Naive thymus-derived CD4-positive, alpha-beta T cell (primary cell): ENCODE measurements around the gene TCP11L2. TPM values are rescaled to one million over a fixed set of nuclear protein-coding genes. Genes with fewer than 3 reads are reported as not detected.

Source experiments
- ATAC-seq: fragments of 150-1000 bp; cut with Tn5 transposase; 2 replicates; pipeline ENCODE4 v1.10.0; 2021; ENCODE audit warnings: mild to moderate bottlenecking, moderate library complexity
- CTCF ChIA-PET: fragments of 350-600 bp; sonication (Branson Sonifier 250); formaldehyde crosslinking; loops from one replicate; lab custom pipeline; 2021; ENCODE audit warnings: antibody characterized with exemption; lab: Charles Lee
- POLR2A ChIA-PET: fragments of 350-600 bp; sonication (Branson Sonifier 250); formaldehyde crosslinking; loops from one replicate; lab custom pipeline; 2021; ENCODE audit warnings: antibody characterized with exemption, inconsistent platforms; lab: Charles Lee
- DNase-seq, 9 donors: peaks; one replicate each; pipeline versions ENCODE4 v3.0.0 to v3.0.0-alpha.2; 2020 to 2022; ENCODE audit warnings: mixed read lengths in 1 of 9
- H3K27ac ChIP-seq: one replicate; pipeline ENCODE4 v1.7.0; 2013; ENCODE audit warnings: mild to moderate bottlenecking, low read depth, low read length, moderate library complexity
- H3K27me3 ChIP-seq, 2 donors: one replicate each; pipeline ENCODE4 v1.7.0; 2013; ENCODE audit warnings: low read length in 2 of 2, mild to moderate bottlenecking in 2 of 2, moderate library complexity in 2 of 2; ENCODE audit not compliant: control insufficient read depth in 2 of 2, insufficient read depth in 2 of 2
- H3K36me3 ChIP-seq, 3 experiments: 1 replicate in 2 of 3; 2 replicates in 1 of 3; pipeline ENCODE4 v1.7.0; 2013; ENCODE audit warnings: low read length in 3 of 3, mild to moderate bottlenecking in 3 of 3, moderate library complexity in 1 of 3; ENCODE audit not compliant: insufficient read depth in 3 of 3, control insufficient read depth in 2 of 3
- H3K4me1 ChIP-seq, 2 donors: one replicate each; pipeline ENCODE4 v1.7.0; 2013; ENCODE audit warnings: low read length in 2 of 2, mild to moderate bottlenecking in 2 of 2, moderate library complexity in 1 of 2; ENCODE audit not compliant: control insufficient read depth in 2 of 2, insufficient read depth in 2 of 2
- H3K4me3 ChIP-seq: 2 replicates; pipeline ENCODE4 v1.7.0; 2013; ENCODE audit warnings: mild to moderate bottlenecking, low read length
- H3K9me3 ChIP-seq, 3 experiments: 1 replicate in 2 of 3; 2 replicates in 1 of 3; pipeline ENCODE4 v1.7.0; 2013; ENCODE audit warnings: low read length in 3 of 3; ENCODE audit not compliant: control insufficient read depth in 2 of 3
- H3K27ac Mint-ChIP-seq, 9 donors: one replicate each; pipeline ENCODE4 v1.8.0; 2020 to 2022; ENCODE audit warnings: mixed read lengths in 9 of 9, mild to moderate bottlenecking in 8 of 9, moderate library complexity in 5 of 9, inconsistent platforms in 2 of 9
- H3K27me3 Mint-ChIP-seq, 5 donors: one replicate each; pipeline ENCODE4 v1.8.0; 2021 to 2022; ENCODE audit warnings: mixed read lengths in 5 of 5, mild to moderate bottlenecking in 1 of 5
- H3K36me3 Mint-ChIP-seq, 5 donors: one replicate each; pipeline ENCODE4 v1.8.0; 2020 to 2022; ENCODE audit warnings: mixed read lengths in 5 of 5, mild to moderate bottlenecking in 3 of 5, inconsistent platforms in 1 of 5
- H3K4me1 Mint-ChIP-seq, 7 donors: one replicate each; pipeline ENCODE4 v1.8.0; 2020 to 2022; ENCODE audit warnings: mixed read lengths in 7 of 7, mild to moderate bottlenecking in 3 of 7, inconsistent platforms in 1 of 7
- H3K4me3 Mint-ChIP-seq, 10 donors: one replicate each; pipeline ENCODE4 v1.8.0; 2020 to 2022; ENCODE audit warnings: mild to moderate bottlenecking in 10 of 10, mixed read lengths in 10 of 10, moderate library complexity in 6 of 10, inconsistent platforms in 2 of 10
- H3K9me3 Mint-ChIP-seq, 11 donors: one replicate each; pipeline ENCODE4 v1.8.0; 2020 to 2022; ENCODE audit warnings: mixed read lengths in 11 of 11, mild to moderate bottlenecking in 4 of 11, inconsistent platforms in 1 of 11, moderate library complexity in 1 of 11
- intact Hi-C, 2 donors: fragments of 100-400 bp; cut with micrococcal nuclease; formaldehyde crosslinking; loops; one replicate each; pipeline ENCODE4 v1.15.1; 2023
- polyA plus RNA-seq, 2 donors: library from polyadenylated mRNA; unstranded; fragments of 300-500 nt; fragmentation: Illumina TruSeq; gene quantifications; one replicate each; pipeline ENCODE4 v1.2.3, GENCODE V29; 2021
- total RNA-seq, 6 experiments: library from RNA in 5 of 6; stranded (reverse) in 5 of 6; gene quantifications; 1 replicate in 5 of 6; 2 replicates in 1 of 6; pipeline ENCODE4 v1.2.3 and lab custom pipeline; 2021 to 2026

Gene TCP11L2
- total and polyA plus RNA-seq, 7 experiments from 2014 or later = 26.9 to 258 (median 133) TPM

DNA sequence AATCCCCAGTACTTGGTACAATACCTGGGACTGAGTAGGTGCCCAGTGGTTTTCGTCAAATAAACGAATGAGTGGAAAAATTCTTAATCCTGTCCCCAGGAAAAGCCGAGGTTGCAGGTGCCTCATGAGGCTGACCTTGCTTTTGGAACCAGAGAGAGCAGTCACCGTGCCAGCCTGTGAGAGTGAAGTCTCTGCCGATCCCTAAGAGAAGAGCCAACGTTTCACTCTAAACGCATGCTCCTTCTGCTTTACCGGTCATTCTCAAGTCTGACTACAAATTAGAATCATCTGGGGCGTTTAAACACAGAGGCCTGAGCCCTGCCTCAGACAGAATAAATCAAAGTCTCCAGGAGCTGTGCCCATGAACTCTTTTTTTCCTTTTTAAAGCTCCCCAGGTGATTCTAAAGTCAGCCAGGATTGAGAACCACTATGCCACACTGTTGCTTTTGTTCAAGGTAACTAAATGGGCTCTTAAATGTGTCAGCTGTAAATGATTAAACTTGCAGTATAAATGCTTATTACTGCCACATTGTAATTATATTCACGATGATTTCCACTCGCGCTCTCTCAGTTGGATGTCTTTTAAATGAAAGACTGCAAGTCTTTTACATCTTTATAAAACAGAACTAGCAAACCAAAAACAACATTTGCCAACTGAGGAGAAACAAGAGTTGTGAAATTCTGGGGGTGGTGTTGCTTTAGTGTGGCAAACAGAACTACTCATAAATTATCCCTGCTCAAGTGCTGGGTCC is 26.9 kb downstream of the TCP11L2 start:
- Mint-ChIP-seq H3K27me3 (no peaks in the 10 kb centered on the region), H3K9me3 (no peaks in the 10 kb centered on the region), H3K27ac (peak overlapping the region in 1 of 9 donors; percentile 22), H3K4me3 (no peak overlapping the region), H3K36me3 (peaks cover 18 to 83% (median 43%) of the 10 kb centered on the region in 5 donors), H3K4me1 (peaks cover 0 to 35% (median 18%) of the 10 kb centered on the region in 7 donors)
- H3K27ac ChIP-seq = no peak overlapping the region
- ATAC-seq = no peak
- CTCF ChIA-PET = no interaction called here
- H3K27me3 ChIP-seq = no peaks in the 10 kb centered on the region
- DNase-seq = no peak
- no peak overlapping the region for H3K4me3 ChIP-seq
- H3K9me3 ChIP-seq = no peaks in the 10 kb centered on the region
- intact Hi-C loops = no loop called here
- H3K4me1 ChIP-seq = no peaks in the 10 kb centered on the region
- POLR2A ChIA-PET = no interaction called here
- peaks cover 15 to 90% (median 18%) of the 10 kb centered on the region in 3 experiments for H3K36me3 ChIP-seq

DNA sequence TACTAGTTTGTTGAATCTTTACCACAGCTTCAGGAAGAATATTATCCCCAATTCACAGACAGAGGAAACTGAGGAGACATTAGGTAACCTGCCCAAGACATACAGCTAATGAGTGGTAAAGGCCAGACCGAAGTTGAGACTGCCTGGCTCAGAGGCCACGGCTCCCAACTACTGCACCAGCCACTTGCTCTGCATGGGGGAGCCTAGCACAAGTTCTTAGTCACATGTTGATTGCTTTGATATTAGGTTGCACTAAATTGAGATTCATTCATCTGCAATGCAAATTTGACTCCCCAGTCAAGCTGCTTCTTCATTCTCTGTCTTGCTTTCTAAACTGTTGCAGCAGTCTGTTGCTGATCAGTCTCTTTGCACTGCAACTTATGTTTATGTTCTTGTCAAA is 29.1 kb downstream of the TCP11L2 start:
- Mint-ChIP-seq H3K27ac (peak overlapping the region in 4 of 9 donors; percentile 9 to 55 (median 32)), H3K4me3 (no peak overlapping the region), H3K4me1 (peaks cover 0 to 35% (median 17%) of the 10 kb centered on the region in 7 donors), H3K36me3 (peaks cover 17 to 76% (median 39%) of the 10 kb centered on the region in 5 donors), H3K9me3 (no peaks in the 10 kb centered on the region), H3K27me3 (no peaks in the 10 kb centered on the region)
- DNase-seq (no peak), ATAC-seq (no peak)
- Histone ChIP-seq H3K36me3 (peaks cover 10 to 79% (median 12%) of the 10 kb centered on the region in 3 experiments), H3K27me3 (no peaks in the 10 kb centered on the region), H3K27ac (no peak overlapping the region), H3K9me3 (no peaks in the 10 kb centered on the region), H3K4me3 (no peak overlapping the region), H3K4me1 (no peaks in the 10 kb centered on the region)
- ChIA-PET CTCF (no interaction called here), POLR2A (interaction anchor here (1.3 kb wide), 1 partner anchor 17 kb away, joined by 3 read pairs; no protein-coding TSS in a partner anchor)
- intact Hi-C loops = no loop called here

DNA sequence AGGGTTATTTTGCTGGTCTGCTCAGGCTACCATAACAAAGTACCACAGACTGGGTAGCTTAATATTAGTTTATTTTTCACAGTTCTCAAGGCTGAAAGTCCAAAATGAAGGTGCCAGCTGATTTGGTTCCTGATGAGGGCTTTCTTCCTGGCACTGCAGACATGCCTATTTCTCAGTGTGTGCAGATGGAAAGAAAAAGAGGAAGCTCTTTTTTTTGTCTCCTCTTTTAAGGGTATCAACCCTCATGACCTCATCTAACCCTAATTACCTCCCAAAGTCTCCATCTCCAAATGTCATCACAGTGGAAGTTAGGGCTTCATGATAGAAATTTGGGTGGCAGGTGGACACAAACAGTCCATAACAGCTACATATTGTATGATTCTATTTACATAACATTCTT is 30.0 kb downstream of the TCP11L2 start:
- DNase-seq (no peak), ATAC-seq (no peak)
- Histone ChIP-seq H3K36me3 (peaks cover 10 to 77% (median 12%) of the 10 kb centered on the region in 3 experiments), H3K9me3 (no peaks in the 10 kb centered on the region), H3K27ac (no peak overlapping the region), H3K4me1 (no peaks in the 10 kb centered on the region), H3K4me3 (no peak overlapping the region), H3K27me3 (no peaks in the 10 kb centered on the region)
- H3K9me3 Mint-ChIP-seq = no peaks in the 10 kb centered on the region
- H3K4me1 Mint-ChIP-seq = peaks cover 0 to 30% (median 17%) of the 10 kb centered on the region in 7 donors
- no peak overlapping the region for H3K4me3 Mint-ChIP-seq
- POLR2A ChIA-PET = interaction anchor here (1.0 to 1.3 kb wide), 2 partner anchors 18 to 31 kb away, joined by 3 to 4 read pairs; no protein-coding TSS in a partner anchor
- H3K27me3 Mint-ChIP-seq = no peaks in the 10 kb centered on the region
- intact Hi-C loops = no loop called here
- H3K36me3 Mint-ChIP-seq = peaks cover 20 to 74% (median 45%) of the 10 kb centered on the region in 5 donors
- H3K27ac Mint-ChIP-seq = peak overlapping the region in 2 of 9 donors; percentile 2 to 24
- CTCF ChIA-PET = interaction anchor here (0.7 kb wide), 1 partner anchor 104 kb away, joined by 3 read pairs; no protein-coding TSS in a partner anchor

DNA sequence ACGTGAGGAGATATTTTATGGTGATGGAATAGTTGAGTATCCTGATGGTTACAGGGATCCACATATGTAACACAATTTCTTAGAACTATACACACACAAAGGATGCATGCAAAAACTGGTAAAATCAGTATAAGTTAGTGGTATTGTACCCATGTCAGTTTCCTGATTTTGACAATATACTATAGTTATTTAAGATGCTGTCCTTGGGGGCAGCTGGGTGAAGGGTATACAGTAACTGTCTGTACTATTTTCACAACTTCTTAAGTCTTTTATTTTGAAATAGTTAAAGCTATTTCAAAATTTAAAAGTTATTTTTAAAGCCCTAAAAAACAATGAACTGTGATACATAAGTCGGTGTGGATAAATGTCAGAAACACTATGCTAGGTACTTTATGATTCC is 30.5 kb downstream of the TCP11L2 start:
- peaks cover 0 to 30% (median 17%) of the 10 kb centered on the region in 7 donors for H3K4me1 Mint-ChIP-seq

GRCh38 chr12:106333756-106334155 is 31.2 kb downstream of the TCP11L2 start:
- DNase-seq (no peak), ATAC-seq (no peak)
- Mint-ChIP-seq H3K9me3 (no peaks in the 10 kb centered on the region), H3K4me1 (peaks cover 0 to 36% (median 17%) of the 10 kb centered on the region in 7 donors), H3K36me3 (peaks cover 18 to 80% (median 44%) of the 10 kb centered on the region in 5 donors), H3K27me3 (no peaks in the 10 kb centered on the region), H3K4me3 (no peak overlapping the region), H3K27ac (peak overlapping the region in 7 of 9 donors; percentile 1 to 69 (median 24))
- intact Hi-C loops = no loop called here
- CTCF ChIA-PET = no interaction called here
- Histone ChIP-seq H3K36me3 (peaks cover 10 to 66% (median 12%) of the 10 kb centered on the region in 3 experiments), H3K4me1 (no peaks in the 10 kb centered on the region), H3K27me3 (no peaks in the 10 kb centered on the region), H3K27ac (no peak overlapping the region), H3K9me3 (no peaks in the 10 kb centered on the region), H3K4me3 (no peak overlapping the region)
- POLR2A ChIA-PET = interaction anchor here (1.0 to 1.9 kb wide), 2 partner anchors 31 to 32 kb away, joined by 4 to 6 read pairs; partner anchors contain the start of gene TCP11L2

More for the DNA sequence above, 30.5 kb downstream of the TCP11L2 start:
- no peak overlapping the region for H3K4me3 ChIP-seq
- H3K9me3 ChIP-seq = no peaks in the 10 kb centered on the region
- Mint-ChIP-seq H3K27me3 (no peaks in the 10 kb centered on the region), H3K9me3 (no peaks in the 10 kb centered on the region), H3K4me3 (no peak overlapping the region), H3K36me3 (peaks cover 20 to 78% (median 45%) of the 10 kb centered on the region in 5 donors), H3K27ac (peak overlapping the region in 1 of 9 donors; percentile 2)
- intact Hi-C loops = no loop called here
- ChIA-PET POLR2A (interaction anchor here (1.0 kb wide), 1 partner anchor 31 kb away, joined by 4 read pairs; no protein-coding TSS in a partner anchor), CTCF (interaction anchor here (0.7 kb wide), 1 partner anchor 105 kb away, joined by 3 read pairs; no protein-coding TSS in a partner anchor)
- ATAC-seq (no peak), DNase-seq (no peak)
- no peaks in the 10 kb centered on the region for H3K27me3 ChIP-seq
- H3K36me3 ChIP-seq = peaks cover 10 to 74% (median 12%) of the 10 kb centered on the region in 3 experiments
- no peaks in the 10 kb centered on the region for H3K4me1 ChIP-seq
- H3K27ac ChIP-seq = no peak overlapping the region

DNA sequence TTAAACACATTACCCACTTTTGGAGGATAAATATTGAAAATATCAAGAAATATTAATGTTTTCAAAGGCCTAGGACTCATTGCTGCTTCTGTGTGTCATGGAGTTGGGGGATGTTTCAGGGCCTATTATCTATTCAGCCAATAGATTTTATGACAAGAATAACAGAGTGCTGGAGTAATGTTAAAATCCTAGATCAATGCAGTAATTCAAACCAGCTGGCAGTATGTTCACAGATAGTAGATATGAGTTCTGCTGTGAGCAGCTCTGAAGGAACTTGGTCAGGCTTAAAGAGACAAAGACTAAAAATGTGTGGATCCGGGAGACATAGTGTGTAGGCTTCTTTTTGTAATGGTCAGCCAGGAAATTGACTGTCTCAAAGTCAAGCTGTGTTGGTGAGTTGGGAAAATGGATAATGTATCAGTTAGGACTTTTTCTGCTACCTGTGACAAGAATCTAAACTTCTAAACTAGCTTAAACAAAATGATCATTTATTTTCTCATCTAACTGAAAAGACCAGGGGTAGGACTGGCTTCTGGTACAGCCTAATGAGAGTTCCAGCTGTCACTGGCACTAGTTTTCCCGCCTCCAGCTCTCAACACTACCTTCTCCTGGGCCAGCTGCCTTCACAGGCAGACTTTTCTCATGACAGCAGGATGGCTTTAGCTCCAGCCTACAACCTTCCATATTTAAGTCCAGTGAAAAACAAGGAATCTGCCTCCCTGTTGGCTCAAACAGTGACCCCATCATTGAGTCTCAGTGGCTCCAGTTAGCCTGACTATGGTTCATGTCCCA is 38.7 kb downstream of the TCP11L2 start:
- Histone ChIP-seq H3K9me3 (no peaks in the 10 kb centered on the region), H3K27me3 (no peaks in the 10 kb centered on the region), H3K4me1 (no peaks in the 10 kb centered on the region), H3K4me3 (no peak overlapping the region), H3K36me3 (peaks cover 0 to 70% (median 0%) of the 10 kb centered on the region in 3 experiments), H3K27ac (peak overlapping the region; percentile 6)
- no peaks in the 10 kb centered on the region for H3K27me3 Mint-ChIP-seq
- H3K9me3 Mint-ChIP-seq = no peaks in the 10 kb centered on the region
- ATAC-seq = no peak
- ChIA-PET POLR2A (no interaction called here), CTCF (interaction anchor here (1.8 to 2.0 kb wide), 2 partner anchors 16 to 115 kb away, joined by 6 to 9 read pairs; partner anchors contain the start of gene POLR3B)
- no peak overlapping the region for H3K4me3 Mint-ChIP-seq
- DNase-seq = no peak
- intact Hi-C loops = no loop called here
- H3K27ac Mint-ChIP-seq = peak overlapping the region in 2 of 9 donors; percentile 51 to 72
- peaks cover 0 to 21% (median 13%) of the 10 kb centered on the region in 7 donors for H3K4me1 Mint-ChIP-seq
- peaks cover 6 to 70% (median 30%) of the 10 kb centered on the region in 5 donors for H3K36me3 Mint-ChIP-seq
